Skeletal muscle tissue (tissue), 4 donors: ENCODE results near the gene ZBTB18. TPM values are rescaled to one million over a fixed set of nuclear protein-coding genes. Genes with fewer than 3 reads are reported as not detected.
"Not testable (repeated sequence)": the region's sequence is repeated elsewhere in the genome, so short reads cannot be mapped to it uniquely, and the experiment has no call there.

Experiments
- H3K27ac ChIP-seq: one replicate; pipeline ENCODE4 v1.7.0; 2013; ENCODE audit warnings: mild to moderate bottlenecking, low read depth, low read length, inconsistent platforms
- H3K27me3 ChIP-seq, 3 donors: one replicate each; pipeline ENCODE4 v1.7.0; 2013; ENCODE audit warnings: low read length in 3 of 3; ENCODE audit not compliant: control insufficient read depth in 3 of 3, insufficient read depth in 3 of 3
- H3K36me3 ChIP-seq, 3 donors: one replicate each; pipeline ENCODE4 v1.7.0; 2013; ENCODE audit warnings: low read length in 3 of 3; ENCODE audit not compliant: control insufficient read depth in 3 of 3, insufficient read depth in 3 of 3
- H3K4me1 ChIP-seq, 3 donors: one replicate each; pipeline ENCODE4 v1.7.0; 2013; ENCODE audit warnings: low read length in 3 of 3, mild to moderate bottlenecking in 3 of 3; ENCODE audit not compliant: control insufficient read depth in 3 of 3, insufficient read depth in 3 of 3
- H3K4me3 ChIP-seq, 3 donors: one replicate each; pipeline ENCODE4 v1.7.0; 2013; ENCODE audit warnings: low read length in 3 of 3
- H3K9ac ChIP-seq, 3 donors: one replicate each; pipeline ENCODE4 v1.7.0; 2013; ENCODE audit warnings: low read length in 3 of 3, mild to moderate bottlenecking in 3 of 3, moderate library complexity in 2 of 3, low read depth in 1 of 3
- H3K9me3 ChIP-seq, 3 donors: one replicate each; pipeline ENCODE4 v1.7.0; 2013; ENCODE audit warnings: low read length in 3 of 3; ENCODE audit not compliant: control insufficient read depth in 3 of 3
- total RNA-seq: library from RNA; depleted of rRNA; stranded (reverse); fragments of >200 nt; gene quantifications from one replicate; pipeline ENCODE4 v1.2.3, GENCODE V29; 2014
- donor health status: Osteomylitis.

Gene ZBTB18
- total RNA-seq, 1 donor from 2014 or later: 58.5 TPM

GRCh38 chr1:244013100-244013499 lies 38.0 kb upstream of the ZBTB18 start:
- Histone ChIP-seq H3K9me3 (no peaks in the 10 kb centered on the region), H3K9ac (no peak overlapping the region), H3K4me3 (no peak overlapping the region), H3K27ac (no peak overlapping the region), H3K27me3 (peaks cover 0 to 19% (median 15%) of the 10 kb centered on the region in 3 donors), H3K4me1 (peaks cover 0 to 13% (median 3%) of the 10 kb centered on the region in 3 donors), H3K36me3 (no peaks in the 10 kb centered on the region)

- not testable (repeated sequence) for H3K9me3 ChIP-seq, H3K27ac ChIP-seq, H3K9ac ChIP-seq, H3K4me3 ChIP-seq, H3K36me3 ChIP-seq
- Histone ChIP-seq H3K27me3 (peaks cover 0 to 13% (median 10%) of the 10 kb centered on the region in 3 donors), H3K4me1 (peaks cover 0 to 13% (median 3%) of the 10 kb centered on the region in 3 donors)
Observed at GRCh38 chr1:244014862-244015261, 36.2 kb upstream of the ZBTB18 start.

- Histone ChIP-seq H3K4me3 (no peak overlapping the region), H3K4me1 (no peaks in the 10 kb centered on the region), H3K9ac (no peak overlapping the region), H3K36me3 (no peaks in the 10 kb centered on the region), H3K9me3 (no peaks in the 10 kb centered on the region), H3K27me3 (no peaks in the 10 kb centered on the region), H3K27ac (no peak overlapping the region)
Observed at GRCh38 chr1:244019982-244020485, 31.0 kb upstream of the ZBTB18 start.

GRCh38 chr1:244021427-244021826 lies 29.7 kb upstream of the ZBTB18 start:
- no peak overlapping the region for H3K27ac ChIP-seq
- no peaks in the 10 kb centered on the region for H3K36me3 ChIP-seq
- no peaks in the 10 kb centered on the region for H3K9me3 ChIP-seq
- H3K4me1 ChIP-seq: no peaks in the 10 kb centered on the region
- H3K27me3 ChIP-seq: no peaks in the 10 kb centered on the region
- no peak overlapping the region for H3K4me3 ChIP-seq
- H3K9ac ChIP-seq: no peak overlapping the region

- H3K36me3 ChIP-seq: no peaks in the 10 kb centered on the region
- H3K27ac ChIP-seq: no peak overlapping the region
- no peak overlapping the region for H3K9ac ChIP-seq
- no peak overlapping the region for H3K4me3 ChIP-seq
- no peaks in the 10 kb centered on the region for H3K4me1 ChIP-seq
- H3K27me3 ChIP-seq: no peaks in the 10 kb centered on the region
- H3K9me3 ChIP-seq: no peaks in the 10 kb centered on the region
Observed at GRCh38 chr1:244022311-244022710, 28.8 kb upstream of the ZBTB18 start.

GRCh38 chr1:244022864-244023440 lies 28.1 kb upstream of the ZBTB18 start:
- H3K27ac ChIP-seq: no peak overlapping the region
- no peaks in the 10 kb centered on the region for H3K36me3 ChIP-seq
- no peaks in the 10 kb centered on the region for H3K9me3 ChIP-seq
- H3K27me3 ChIP-seq: no peaks in the 10 kb centered on the region
- no peak overlapping the region for H3K9ac ChIP-seq
- no peaks in the 10 kb centered on the region for H3K4me1 ChIP-seq
- H3K4me3 ChIP-seq: no peak overlapping the region

GRCh38 chr1:244027491-244028145 lies 23.5 kb upstream of the ZBTB18 start:
- H3K36me3 ChIP-seq: no peaks in the 10 kb centered on the region
- H3K4me1 ChIP-seq: no peaks in the 10 kb centered on the region
- H3K9ac ChIP-seq: no peak overlapping the region
- no peak overlapping the region for H3K27ac ChIP-seq
- H3K27me3 ChIP-seq: no peaks in the 10 kb centered on the region
- no peaks in the 10 kb centered on the region for H3K9me3 ChIP-seq
- no peak overlapping the region for H3K4me3 ChIP-seq

GRCh38 chr1:244028701-244029100 lies 22.4 kb upstream of the ZBTB18 start:
- Histone ChIP-seq H3K27me3 (no peaks in the 10 kb centered on the region), H3K9ac (no peak overlapping the region), H3K27ac (no peak overlapping the region), H3K4me3 (no peak overlapping the region), H3K36me3 (no peaks in the 10 kb centered on the region), H3K9me3 (no peaks in the 10 kb centered on the region), H3K4me1 (no peaks in the 10 kb centered on the region)

- Histone ChIP-seq H3K4me3 (no peak overlapping the region), H3K27me3 (no peaks in the 10 kb centered on the region), H3K9me3 (no peaks in the 10 kb centered on the region), H3K9ac (no peak overlapping the region), H3K36me3 (no peaks in the 10 kb centered on the region), H3K4me1 (no peaks in the 10 kb centered on the region), H3K27ac (no peak overlapping the region)
Observed at GRCh38 chr1:244029124-244029523, 22.0 kb upstream of the ZBTB18 start.

- H3K4me1 ChIP-seq: no peaks in the 10 kb centered on the region
- no peak overlapping the region for H3K4me3 ChIP-seq
- H3K9me3 ChIP-seq: no peaks in the 10 kb centered on the region
- no peak overlapping the region for H3K27ac ChIP-seq
- H3K36me3 ChIP-seq: no peaks in the 10 kb centered on the region
- H3K9ac ChIP-seq: no peak overlapping the region
- no peaks in the 10 kb centered on the region for H3K27me3 ChIP-seq
Observed at GRCh38 chr1:244030481-244031040, 20.5 kb upstream of the ZBTB18 start.
